ENCODE results near the gene FMNL3.
A peak's percentile ranks its signal among the peaks of the same experiment; 100 is the strongest.

The FMNL3 gene

DNA sequence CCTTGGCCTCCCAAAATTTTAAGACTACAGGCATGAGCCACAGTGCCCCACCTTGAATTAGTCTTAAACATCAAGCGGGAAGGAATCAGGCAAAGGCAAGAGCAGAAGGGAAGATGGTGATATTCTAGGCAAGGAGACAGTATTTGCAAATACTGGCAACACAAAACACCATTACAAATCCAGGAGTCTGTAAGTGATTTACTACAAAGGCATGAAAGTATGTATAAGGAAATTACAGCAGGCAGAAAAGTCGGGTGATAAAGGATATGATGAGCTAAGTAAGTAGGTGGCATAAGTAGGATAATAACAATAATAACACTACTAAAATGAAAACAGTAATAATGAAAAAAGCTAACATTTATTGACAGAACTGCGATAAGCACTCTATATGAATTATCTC lies 28.5 kb downstream of the FMNL3 start:
- no peak for DNase-seq (ENCODE audit: low read depth in 2 of 2)

DNA sequence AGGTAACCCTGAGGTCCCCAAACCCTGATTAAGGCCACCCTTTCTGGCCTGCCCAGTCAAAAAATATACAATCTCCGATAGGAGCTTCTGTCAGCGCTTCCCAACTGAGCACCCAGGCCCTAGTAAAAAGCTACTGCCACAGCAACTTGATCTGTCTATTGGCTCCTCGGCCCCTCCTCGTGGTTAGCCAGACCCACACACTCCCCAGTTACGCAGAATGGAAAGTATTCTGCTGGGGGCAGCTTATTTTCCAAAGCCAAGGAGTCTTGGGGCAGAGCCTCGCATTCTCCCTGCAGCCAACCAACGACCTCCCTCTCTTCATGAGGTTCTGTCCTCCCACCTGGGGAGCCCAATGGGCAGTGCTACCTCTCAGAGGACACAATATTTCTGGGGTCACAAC lies 32.1 kb downstream of the FMNL3 start:
- DNase-seq (ENCODE audit: low read depth in 2 of 2) = no peak

DNA sequence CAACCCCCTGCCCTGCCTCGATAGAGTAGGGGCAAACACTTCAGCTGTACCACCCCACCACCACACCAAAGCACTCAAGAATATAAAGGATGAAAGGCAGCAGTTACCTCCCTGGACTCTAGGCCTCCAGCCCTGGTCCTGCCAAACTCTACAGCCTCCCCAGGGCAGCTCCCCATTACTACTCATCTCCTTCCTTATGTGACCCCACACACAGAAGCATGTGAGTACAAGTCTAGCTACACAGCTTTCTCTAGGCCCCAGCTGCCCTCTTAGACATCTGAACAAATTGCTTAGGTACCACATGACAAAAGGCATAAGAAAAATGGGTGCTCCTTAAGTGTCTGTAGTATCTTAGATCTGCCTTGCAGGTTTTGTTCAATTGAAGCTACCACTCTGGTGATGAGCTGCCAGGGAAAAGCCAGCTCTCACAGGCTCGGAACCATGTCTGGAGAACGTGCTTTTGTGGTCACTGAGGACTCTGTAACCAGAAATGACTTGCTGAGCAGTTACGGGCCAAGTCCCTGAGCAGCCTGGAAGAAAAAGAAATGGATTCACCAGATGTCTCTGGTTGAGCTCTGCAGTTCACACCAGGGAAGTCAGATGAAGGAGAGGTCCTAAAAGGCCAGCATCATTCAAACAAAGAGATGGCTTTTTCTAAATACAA lies 32.8 kb downstream of the FMNL3 start:
- no peak for DNase-seq (ENCODE audit: low read depth in 2 of 2)

DNA sequence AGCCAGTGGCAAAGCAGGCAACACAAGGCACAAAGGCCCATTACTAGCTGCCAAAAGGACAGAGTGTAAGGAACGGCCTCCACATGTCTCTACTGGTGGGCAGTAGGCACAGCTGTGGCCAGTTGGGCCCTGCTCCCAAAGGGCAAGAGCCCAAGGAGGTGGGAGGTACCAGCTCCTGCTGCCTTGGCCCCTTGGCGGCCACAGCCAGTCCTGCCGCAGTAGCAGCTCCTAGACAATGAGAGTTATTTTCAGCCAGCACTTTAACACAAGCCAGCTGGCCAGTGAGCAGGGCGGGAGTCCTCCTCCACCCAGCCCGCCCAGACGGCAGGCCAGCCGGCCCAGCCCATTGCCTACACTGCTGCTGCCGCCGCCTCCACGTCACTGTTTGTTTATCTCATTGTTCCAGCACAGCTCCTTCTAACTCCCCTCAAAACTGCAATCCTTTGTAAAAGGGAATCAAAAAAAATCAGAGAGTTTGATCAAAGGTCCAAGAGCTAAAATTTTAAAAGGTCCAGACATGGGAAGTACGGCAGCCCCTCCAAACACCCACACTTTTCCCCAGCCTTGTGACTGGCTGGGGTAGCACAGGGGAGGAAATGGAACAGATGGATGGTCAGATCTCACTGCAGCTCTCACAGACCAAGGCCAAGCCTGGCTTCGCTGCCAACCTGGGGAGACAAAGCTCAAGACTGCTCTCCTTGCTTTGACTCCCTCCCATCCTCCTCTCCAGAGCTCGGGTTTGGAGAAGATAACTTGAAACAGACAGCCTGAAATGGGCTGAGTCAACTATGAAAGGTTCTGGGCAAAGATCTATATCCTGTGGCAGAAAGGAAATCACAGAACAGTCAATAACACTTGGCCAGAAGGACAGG lies 33.5 kb downstream of the FMNL3 start:
- DNase-seq (ENCODE audit: low read depth in 2 of 2) = peak; percentile 71

DNA sequence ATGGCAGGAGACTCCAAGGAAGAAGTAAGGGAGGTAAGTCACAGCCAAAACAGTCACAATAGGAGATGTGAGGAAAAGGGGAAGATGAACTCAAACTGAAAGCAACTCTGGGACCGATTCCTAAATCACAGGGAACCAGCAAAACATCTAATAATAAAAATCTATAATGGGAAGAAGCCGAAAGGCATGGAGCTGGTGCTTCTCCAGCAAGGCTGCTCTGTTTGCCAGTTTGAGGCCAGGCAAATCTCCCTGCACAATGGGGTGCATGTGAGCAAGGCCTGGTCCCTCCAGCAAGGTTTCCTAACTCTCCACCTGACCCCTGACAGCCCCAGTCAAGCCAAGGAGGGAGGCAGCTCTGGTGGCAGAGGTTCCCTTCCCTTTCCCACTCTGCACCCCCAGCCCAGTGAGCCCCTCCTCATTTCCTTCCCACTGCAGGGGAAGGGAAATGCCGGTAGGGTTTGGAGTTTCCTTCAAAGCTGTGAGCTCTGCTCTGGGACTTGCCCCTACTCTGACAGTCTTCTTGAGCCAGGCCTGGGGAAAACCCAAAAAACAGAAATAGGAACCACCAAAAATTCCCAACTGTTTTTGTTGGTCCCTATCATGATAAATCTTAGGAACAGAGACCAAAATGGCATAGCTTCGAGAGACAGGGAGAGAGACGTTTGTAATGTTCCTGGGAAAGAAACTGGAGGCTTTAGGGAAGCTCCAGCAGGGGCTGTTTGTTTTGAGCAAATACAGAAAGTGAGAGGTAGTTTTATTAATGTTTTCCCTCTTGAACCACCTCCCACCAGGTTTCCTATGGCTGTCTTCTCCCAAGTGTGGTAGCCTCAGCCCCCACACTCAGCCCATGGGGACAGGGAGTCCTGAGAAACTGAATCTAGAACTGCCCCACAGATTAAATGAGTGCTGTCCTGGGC lies 34.6 kb downstream of the FMNL3 start:
- DNase-seq (ENCODE audit: low read depth in 2 of 2) = no peak

DNA sequence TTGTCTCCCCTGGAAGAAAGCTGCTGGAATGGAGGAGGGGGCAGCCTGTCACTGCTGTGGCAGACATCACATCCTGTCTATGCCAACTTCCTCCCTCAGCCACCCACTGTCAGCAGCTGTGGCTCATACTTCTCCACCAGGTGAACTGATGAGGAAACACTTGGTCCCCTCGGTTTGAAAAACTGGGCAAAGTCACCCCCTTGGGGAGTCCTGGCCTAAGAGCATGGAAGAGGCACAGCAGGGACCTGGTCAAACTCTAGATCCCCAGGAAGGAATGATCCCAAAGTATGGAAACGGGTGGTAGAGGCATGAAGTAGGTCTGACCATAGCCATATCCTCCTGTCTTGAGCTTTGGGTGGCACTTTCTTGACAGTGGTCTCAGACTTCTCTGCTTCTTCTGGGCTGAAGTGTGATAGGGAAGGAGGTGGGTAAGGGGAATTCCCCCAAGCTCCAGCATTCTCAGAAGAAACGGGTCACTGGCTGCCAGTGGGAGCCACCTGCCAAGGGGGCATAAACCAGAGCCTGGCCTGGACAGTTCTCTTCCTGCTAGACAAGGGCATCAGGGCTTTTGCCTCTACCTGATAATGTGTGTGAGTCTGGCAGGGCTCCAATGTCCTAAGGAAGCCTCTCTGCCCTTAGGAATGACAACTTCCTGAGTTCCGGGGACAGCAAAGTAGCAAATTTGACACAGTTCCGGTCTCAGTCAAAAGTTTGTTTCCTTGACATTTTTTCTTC lies 36.0 kb downstream of the FMNL3 start:
- no peak for DNase-seq (ENCODE audit: low read depth in 2 of 2)

DNA sequence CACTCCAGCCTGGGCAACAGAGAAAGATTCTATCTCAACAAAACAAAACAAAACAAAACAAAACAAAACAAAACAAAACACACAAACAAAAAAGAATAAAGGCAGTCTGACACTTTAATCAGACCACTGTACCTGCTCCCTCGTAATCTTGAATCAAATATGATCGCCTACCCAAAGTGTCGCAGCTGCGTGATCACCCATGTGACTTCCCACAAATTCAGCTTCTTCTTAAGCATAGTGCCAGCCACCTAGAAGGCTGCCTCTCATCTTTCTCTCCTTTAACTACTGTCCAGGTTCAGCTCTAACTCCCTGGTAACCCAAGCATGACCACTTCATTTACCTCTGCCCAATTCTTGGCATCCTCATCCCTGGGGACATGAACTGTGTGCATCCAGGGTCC lies 37.4 kb downstream of the FMNL3 start:
- DNase-seq (ENCODE audit: low read depth in 2 of 2) = no peak

DNA sequence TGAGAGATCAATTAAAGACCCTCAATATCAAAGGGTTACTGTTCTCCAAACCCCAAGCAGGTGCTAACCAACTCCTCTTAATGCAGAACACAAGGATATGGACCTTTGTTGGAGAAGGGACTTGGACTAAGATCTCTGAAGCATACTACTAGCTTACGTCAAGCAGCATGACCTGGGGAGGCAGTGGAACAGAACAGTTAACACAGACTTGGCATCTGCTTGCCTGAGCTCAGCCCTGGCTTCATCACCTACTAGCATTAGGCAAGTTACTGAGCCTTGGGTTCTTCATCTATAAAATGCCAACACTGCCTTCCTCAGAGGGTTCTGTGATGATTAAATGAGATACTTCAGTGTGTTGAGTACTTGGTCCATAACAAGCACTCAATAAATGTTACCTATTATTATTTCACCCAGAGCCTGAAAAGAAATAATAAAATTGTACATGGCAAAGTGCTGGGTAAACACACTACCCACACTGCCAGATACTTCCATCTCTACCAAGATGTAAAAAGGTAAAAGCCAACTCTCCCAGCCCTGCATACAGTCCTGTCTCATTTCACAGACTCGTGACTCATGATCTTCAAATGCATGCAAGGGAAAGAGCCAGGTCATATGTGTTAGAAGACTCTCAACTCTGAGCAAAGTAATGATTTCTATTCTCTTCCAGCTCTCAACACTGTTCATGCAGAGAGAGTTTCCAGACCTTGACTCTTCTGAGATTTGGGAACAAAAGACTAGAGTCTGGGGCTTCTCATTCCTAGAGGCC lies 39.7 kb downstream of the FMNL3 start:
- DNase-seq (ENCODE audit: low read depth in 2 of 2) = no peak

DNA sequence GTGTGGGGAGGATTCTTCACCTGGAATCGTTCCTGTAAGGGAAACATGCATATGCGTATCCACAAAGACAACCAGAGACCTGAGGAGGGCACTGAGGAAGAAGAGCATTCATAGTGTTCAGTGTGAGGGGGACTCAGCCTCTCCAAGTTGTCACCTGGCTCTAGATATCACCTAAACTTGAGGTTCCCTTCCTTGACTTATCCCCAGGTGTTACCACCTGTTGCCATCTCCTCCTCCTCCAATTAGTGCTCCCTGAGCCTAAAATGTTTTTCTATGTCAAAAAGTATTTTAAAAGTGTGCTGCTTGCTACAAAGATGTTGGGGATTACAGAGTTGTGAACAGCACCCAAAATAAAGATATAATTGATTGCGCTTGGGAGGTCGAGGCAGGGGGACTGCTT lies 41.0 kb downstream of the FMNL3 start:
- DNase-seq (ENCODE audit: low read depth in 2 of 2) = no peak

DNA sequence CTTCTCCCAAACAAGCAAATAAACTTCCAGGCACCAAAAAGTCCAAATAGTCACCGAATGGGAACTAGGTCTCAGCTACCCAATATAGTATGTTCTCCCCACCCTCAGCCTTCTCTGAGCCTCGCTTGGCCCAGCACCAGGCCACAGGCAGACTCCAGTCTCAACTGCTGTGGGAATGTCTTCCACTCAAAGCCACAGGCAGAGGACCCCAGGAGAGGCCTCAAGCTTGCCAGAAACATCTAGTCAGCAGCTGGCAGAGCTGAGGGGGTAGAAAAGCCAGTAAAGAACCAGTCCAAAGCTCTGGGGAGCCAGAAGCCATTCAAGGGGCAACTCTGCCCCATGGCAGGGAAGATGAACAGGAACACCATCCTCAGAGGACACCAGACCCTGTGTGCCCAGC lies 41.8 kb downstream of the FMNL3 start:
- no peak for DNase-seq (ENCODE audit: low read depth in 2 of 2)

DNA sequence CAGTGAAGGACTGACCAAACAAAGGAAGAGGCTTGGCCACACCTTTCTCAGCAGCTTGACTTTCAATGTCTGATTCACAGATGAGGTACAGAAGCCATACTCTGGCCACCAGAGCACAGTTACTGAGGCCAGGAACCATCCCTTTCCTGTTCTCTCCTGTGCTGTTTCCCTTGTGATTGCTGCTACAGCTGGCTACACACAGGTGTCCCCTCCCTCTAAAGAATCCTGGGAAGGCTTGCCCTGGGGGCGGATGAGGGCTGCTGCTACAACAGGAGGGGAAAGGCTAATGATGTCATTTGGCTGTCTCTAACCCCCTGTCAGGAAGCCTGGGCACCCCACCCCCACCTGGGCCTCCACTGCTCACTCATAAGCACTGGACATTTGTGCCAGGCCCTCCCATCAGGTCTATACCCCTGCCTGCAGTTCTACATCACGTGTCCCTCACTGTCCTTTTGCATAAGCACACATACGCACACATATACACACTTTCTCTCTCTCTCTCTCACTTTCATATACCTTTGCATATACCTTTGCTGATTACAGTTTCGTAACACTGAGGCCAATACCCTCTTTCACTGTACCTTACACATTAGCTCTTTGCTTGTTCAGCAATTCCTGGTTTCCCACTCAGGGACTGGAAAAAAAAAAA lies 42.5 kb downstream of the FMNL3 start:
- no peak for DNase-seq (ENCODE audit: low read depth in 2 of 2)

DNA sequence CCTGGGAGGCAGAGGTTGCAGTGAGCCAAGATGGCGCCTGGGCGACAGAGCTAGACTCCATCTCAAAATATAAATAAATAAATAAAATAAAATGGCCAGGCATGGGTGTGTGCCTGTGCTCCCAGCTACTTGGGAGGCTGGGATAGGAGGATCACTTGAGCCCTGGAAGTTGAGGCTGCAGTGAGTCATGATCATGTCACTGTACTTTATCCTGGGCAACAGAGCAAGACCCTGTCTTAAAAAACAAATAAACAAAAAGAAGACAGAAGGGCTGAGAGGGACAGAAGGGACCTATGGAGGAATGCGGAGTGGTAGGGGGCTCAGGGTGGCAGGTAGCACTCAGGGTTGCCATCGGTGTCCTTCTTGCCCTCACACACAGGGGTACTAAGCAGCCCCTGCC lies 43.0 kb downstream of the FMNL3 start:
- no peak for DNase-seq (ENCODE audit: low read depth in 2 of 2)

DNA sequence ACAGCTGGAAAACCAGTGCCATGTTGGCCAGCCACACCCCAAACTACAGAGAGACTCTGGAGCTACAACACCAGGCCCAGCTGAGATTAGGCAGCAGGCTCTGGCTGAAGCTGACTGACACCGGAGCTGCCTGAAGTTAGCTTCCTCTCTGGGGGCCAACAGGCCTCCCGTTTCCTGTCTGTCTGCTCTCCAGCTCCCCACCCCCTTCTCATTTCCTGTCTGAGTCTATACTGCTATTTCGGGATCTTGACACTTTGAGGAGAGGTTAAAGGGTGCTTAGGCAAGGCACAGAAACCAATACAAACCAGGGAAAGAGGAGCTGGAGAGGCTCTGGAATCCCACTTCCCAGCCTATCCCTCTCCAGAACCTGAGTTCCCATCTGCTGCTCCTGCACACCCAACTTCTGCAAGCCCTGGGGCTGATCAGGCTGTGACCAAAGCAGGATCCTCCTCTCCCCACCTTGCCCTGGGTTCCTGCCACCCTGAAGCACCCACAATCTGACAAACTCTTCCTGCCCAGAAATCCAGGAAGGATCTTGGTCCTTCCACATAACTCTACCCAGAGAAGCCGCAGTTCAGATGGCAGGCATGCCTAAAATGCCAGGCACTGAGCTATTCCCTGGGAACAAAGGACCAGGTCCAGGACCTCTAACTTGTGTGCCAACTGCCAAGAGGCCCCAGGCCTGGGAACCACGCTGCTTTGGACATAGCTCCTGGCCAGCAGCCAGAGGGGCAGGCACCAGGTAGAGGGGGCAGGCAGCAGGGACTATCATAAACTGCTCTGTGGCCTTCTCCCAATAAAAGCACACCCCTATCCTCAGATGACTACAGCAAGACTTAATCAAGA lies 44.0 kb downstream of the FMNL3 start:
- DNase-seq (ENCODE audit: low read depth in 2 of 2) = peak; percentile 67 to 68

DNA sequence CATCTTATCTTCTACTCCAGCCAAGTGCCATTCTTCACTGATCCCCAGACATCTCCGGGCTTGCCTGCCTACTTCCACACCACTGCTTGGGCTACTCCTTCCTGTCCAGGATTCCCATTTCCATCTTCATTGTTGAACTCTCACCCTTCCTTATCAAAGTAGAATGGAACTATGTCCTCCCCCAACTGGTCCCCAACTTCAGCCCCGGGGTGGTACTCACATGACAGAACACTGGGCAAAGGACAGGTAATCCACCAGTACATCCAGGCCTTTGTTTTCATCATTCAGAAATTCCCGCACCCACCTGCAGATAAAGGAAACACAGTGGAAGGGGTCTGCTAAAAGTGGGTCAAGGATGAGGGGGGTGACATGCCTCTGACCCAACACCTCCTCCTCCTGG lies 45.5 kb downstream of the FMNL3 start:
- no peak for DNase-seq (ENCODE audit: low read depth in 2 of 2)

DNA sequence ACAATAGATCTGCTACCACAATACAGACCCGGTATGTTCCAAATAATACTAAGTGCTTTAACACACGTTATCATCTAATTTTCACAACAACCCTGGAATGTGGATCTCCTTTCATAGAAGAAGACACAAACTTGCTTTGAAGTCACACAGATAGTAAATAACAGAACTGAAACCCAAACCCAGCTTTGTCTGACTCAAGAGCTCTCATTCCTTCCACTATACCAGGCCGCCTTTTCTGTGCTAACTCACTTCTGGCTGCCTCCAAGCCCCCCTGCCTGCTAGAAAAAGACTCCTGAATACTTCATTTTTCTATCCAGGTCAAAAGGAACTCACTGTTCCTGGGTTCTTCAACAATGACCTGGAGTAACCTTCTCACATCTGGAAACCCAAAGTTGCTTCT lies 46.0 kb downstream of the FMNL3 start:
- DNase-seq (ENCODE audit: low read depth in 2 of 2) = no peak

DNA sequence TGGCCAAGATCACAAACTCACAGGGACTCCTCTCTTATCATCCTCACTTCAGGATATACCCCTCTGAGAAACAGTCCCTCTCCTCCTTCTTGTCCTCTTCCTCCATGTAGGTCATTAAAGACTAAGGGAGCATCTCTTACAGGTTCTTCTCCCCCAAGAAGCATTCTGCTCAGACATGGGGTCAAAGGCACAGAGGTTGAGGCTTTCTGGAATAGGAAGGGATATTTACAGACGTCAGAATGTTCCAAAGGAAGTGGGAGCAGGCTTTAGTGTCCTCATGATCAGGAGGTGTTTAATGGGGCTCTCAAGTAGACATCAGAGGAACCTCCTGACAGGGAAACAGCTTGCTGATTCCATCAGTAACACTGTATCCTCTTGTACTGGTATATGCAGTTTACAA lies 47.5 kb downstream of the FMNL3 start:
- DNase-seq (ENCODE audit: low read depth in 2 of 2) = no peak

DNA sequence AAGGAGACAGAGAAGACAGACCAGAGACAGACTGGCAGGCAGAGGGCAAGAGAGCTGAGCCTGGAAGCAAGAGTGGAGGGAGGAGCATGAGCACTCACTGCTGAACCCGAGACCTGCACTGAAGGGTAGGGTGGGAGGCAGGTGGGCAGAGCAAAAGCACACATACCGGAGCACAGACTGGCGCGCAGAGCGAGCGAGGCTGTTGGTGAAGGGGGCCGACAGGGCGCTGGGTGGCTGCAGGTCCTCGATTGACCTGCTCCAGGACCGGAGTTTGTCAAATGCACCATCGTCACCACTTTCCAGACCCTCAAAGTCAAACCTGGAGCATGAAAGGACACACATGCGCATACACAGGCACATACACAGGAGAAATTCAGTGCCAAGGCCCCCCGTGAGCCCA lies 48.9 kb downstream of the FMNL3 start:
- DNase-seq (ENCODE audit: low read depth in 2 of 2) = no peak

DNA sequence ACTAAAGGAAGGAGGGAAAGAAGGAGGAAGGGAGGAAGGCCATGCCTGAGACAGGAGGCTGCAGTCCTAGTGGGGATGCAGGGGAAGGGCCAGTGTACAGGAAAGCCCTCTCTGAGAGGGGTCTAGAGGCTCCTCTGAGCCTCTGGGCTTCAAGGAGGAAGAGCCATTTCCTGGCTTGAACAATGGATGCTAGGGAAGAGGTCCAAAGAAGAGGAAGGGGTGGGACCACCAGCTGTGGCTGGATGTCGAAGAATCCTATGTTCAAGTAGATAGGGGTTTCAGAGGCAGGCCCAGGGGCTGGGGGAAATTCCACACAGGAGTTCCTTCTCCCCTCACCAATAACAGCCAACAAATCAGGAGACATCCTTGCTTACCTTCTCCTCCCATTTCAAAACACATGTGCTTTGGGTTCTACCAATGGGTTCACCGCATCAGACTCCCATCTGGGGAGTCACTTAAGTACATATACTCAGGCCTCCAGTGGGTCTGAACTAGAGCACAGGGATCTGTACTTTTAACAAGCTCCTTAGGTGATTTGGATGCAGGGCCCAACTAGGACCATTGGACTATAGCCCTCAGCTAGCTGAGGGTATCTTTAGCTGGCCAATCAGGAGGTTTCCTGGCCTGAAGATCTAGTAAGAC lies 51.5 kb downstream of the FMNL3 start:
- DNase-seq (ENCODE audit: low read depth in 2 of 2) = no peak

DNA sequence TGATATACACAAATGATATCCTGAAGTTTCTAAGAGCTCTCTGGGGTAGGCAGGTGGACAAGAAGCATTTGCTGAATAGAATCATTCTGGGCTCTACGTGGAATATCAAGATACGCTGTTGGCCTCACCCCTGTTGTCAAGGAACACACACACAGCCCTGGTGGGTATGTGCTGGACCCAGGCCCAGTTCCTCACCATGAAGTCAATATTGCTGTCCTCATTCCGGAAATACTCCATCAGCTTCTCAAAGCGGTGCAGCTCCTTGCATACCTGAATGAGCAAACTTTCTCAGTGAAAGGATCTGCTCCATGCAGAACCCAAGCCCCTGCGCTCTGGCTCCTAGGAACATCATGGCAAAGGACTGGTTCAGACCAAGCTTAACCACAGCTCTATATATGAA lies 52.5 kb downstream of the FMNL3 start:
- DNase-seq (ENCODE audit: low read depth in 2 of 2) = no peak

All from fibroblast of skin of left biceps (primary cell).